Panc1 (cell line): Measurements from ENCODE around the gene TMC3.

ENCODE experiments used
- CTCF ChIP-seq: fragments of 450-650 bp; IDR thresholded peaks from 2 replicates; pipeline ENCODE4 v1.5.1; 2017; ENCODE audit warnings: mild to moderate bottlenecking
- POLR2AphosphoS5 ChIP-seq: IDR thresholded peaks from 2 replicates; pipeline ENCODE4 v1.6.1; 2012; ENCODE audit warnings: mild to moderate bottlenecking, low read depth, low read length, moderate library complexity
- REST ChIP-seq, 2 experiments: IDR thresholded peaks; 2 replicates each; pipeline ENCODE4 v1.6.1; 2011 to 2012; ENCODE audit warnings: low read depth in 2 of 2, control low read depth in 1 of 2, low read length in 1 of 2, mild to moderate bottlenecking in 1 of 2, moderate library complexity in 1 of 2; ENCODE audit not compliant: insufficient read depth in 1 of 2
- SIN3A ChIP-seq: IDR thresholded peaks from 2 replicates; pipeline ENCODE4 v1.6.1; 2012; ENCODE audit warnings: low read depth, mild to moderate bottlenecking, low read length, moderate library complexity, borderline replicate concordance; ENCODE audit not compliant: insufficient read depth
- TCF7L2 ChIP-seq: IDR thresholded peaks from 2 replicates; pipeline ENCODE4 v1.6.1; 2011; ENCODE audit warnings: mild to moderate bottlenecking, low read depth, low read length, inconsistent platforms

- TF ChIP-seq CTCF (no peak), TCF7L2 (no peak), POLR2AphosphoS5 (no peak), REST (IDR thresholded peaks at IDR 0.05; ENCODE audit: insufficient read depth in 1 of 2, low read depth in 2 of 2, low read length in 1 of 2) (no peak), SIN3A (no peak)
These were observed 34.2 kb downstream of the TMC3 start for GRCh38 chr15:81339851-81340250.
